PC-3 (cell line): ENCODE results near the gene CBFA2T3. TPM values are rescaled to one million over a fixed set of nuclear protein-coding genes. Genes with fewer than 3 reads are reported as not detected.
A peak's percentile ranks its signal among the peaks of the same experiment; 100 is the strongest.

Source experiments
- ATAC-seq: fragments of 200-7000 bp; cut with Tn5 transposase; 2 replicates; pipeline ENCODE4 v1.9.1; 2020; ENCODE audit warnings: mild to moderate bottlenecking, moderate library complexity
- Bru-seq: library from RNA; stranded (reverse); fragments of 400-500 nt; gene quantifications from one replicate; lab custom pipeline; 2021; lab: Mats Ljungman, UMichigan
- BruChase-seq, 2 experiments: library from RNA; stranded (reverse); fragments of 400-500 nt; gene quantifications; one replicate each; lab custom pipeline; 2021; lab: Mats Ljungman, UMichigan
- BruUV-seq: library from RNA; stranded (reverse); fragments of 400-500 nt; replicated peaks from 2 replicates; lab custom pipeline; 2021; lab: Mats Ljungman, UMichigan
- CTCF ChIA-PET: fragments of 300-600 bp; sonication (Branson Sonifier 250); formaldehyde crosslinking; loops from one replicate; lab custom pipeline; 2022; ENCODE audit warnings: antibody characterized with exemption; lab: Charles Lee
- POLR2A ChIA-PET: fragments of 300-600 bp; sonication (Branson Sonifier 250); formaldehyde crosslinking; loops from one replicate; lab custom pipeline; 2022; ENCODE audit warnings: antibody characterized with exemption; ENCODE audit not compliant: unreplicated experiment; lab: Charles Lee
- DNase-seq: peaks from one replicate; pipeline ENCODE4 v3.0.0-alpha.2; 2015
- H2AFZ ChIP-seq: fragments of 300-600 bp; sonication (generic); 2 replicates; pipeline ENCODE4 v1.6.0; 2016; ENCODE audit warnings: antibody characterized with exemption, low read length
- H3F3A ChIP-seq: fragments of 300-600 bp; sonication (generic); one replicate; pipeline ENCODE4 v1.6.0; 2017; ENCODE audit warnings: antibody characterized with exemption, low read length, control low read depth, mild to moderate bottlenecking; ENCODE audit not compliant: unreplicated experiment
- H3K27ac ChIP-seq: fragments of 300-600 bp; sonication (generic); 2 replicates; pipeline ENCODE4 v1.5.1; 2016; ENCODE audit warnings: mild to moderate bottlenecking, low read length
- H3K27me3 ChIP-seq: fragments of 300-600 bp; sonication (generic); 2 replicates; pipeline ENCODE4 v1.6.1; 2016; ENCODE audit warnings: low read length, mixed read lengths
- H3K36me3 ChIP-seq: fragments of 300-600 bp; sonication (generic); 2 replicates; pipeline ENCODE4 v1.6.1; 2016; ENCODE audit warnings: low read depth, mixed run types, low read length, mixed read lengths
- H3K4me1 ChIP-seq: fragments of 300-600 bp; sonication (generic); 2 replicates; pipeline ENCODE4 v1.5.1; 2016; ENCODE audit warnings: low read length; ENCODE audit not compliant: insufficient read depth
- H3K4me2 ChIP-seq: fragments of 300-600 bp; sonication (generic); 2 replicates; pipeline ENCODE4 v1.6.0; 2016; ENCODE audit warnings: low read length
- H3K4me3 ChIP-seq: fragments of 300-600 bp; sonication (generic); 2 replicates; pipeline ENCODE4 v1.5.1; 2016; ENCODE audit warnings: mild to moderate bottlenecking, low read length, mixed read lengths
- H3K79me2 ChIP-seq: fragments of 300-600 bp; sonication (generic); 2 replicates; pipeline ENCODE4 v1.6.1; 2017; ENCODE audit warnings: low read length, mixed read lengths
- H3K9ac ChIP-seq: fragments of 300-600 bp; sonication (generic); 2 replicates; pipeline ENCODE4 v1.6.0; 2016; ENCODE audit warnings: mild to moderate bottlenecking, low read length
- H3K9me2 ChIP-seq: fragments of 300-600 bp; sonication (generic); replicated peaks from 2 replicates; pipeline ENCODE4 v1.6.1; 2016; ENCODE audit warnings: mixed run types, low read length, mixed read lengths
- H3K9me3 ChIP-seq: fragments of 300-600 bp; sonication (generic); 2 replicates; pipeline ENCODE4 v1.6.1; 2016; ENCODE audit warnings: low read length, mixed read lengths
- H4K20me1 ChIP-seq: fragments of 300-600 bp; sonication (generic); 2 replicates; pipeline ENCODE4 v1.6.1; 2016; ENCODE audit warnings: low read length, mixed read lengths
- CTCF ChIP-seq: fragments of 300-600 bp; sonication (generic); conservative IDR thresholded peaks from 2 replicates; pipeline ENCODE4 v1.5.1; 2017; ENCODE audit warnings: antibody characterized with exemption, low read depth, mild to moderate bottlenecking, low read length
- EZH2 ChIP-seq: fragments of 300-600 bp; sonication (generic); IDR thresholded peaks from one replicate; pipeline ENCODE4 v1.6.1; 2017; ENCODE audit warnings: antibody characterized with exemption, mild to moderate bottlenecking, low read length; ENCODE audit not compliant: unreplicated experiment
- EZH2phosphoT487 ChIP-seq: fragments of 300-600 bp; sonication (generic); IDR thresholded peaks from 2 replicates; pipeline ENCODE4 v1.6.1; 2018; ENCODE audit warnings: mild to moderate bottlenecking, antibody characterized with exemption, low read length, borderline replicate concordance
- intact Hi-C: fragments of 100-400 bp; cut with micrococcal nuclease; formaldehyde crosslinking; loops from 2 replicates; pipeline ENCODE4 v1.9.0; 2023
- long read RNA-seq: library from polyadenylated mRNA; unstranded; transcript quantifications from one replicate; pipeline ENCODE4 v2.0.0, GENCODE V29; 2021; ENCODE audit not compliant: unreplicated experiment
- total RNA-seq: library from RNA; depleted of rRNA; stranded (reverse); fragments of >200 nt; gene quantifications from 2 replicates; pipeline ENCODE4 v1.2.3, GENCODE V29; 2014; rRNA removed

Gene CBFA2T3
- not detected in 2 replicates for total RNA-seq
- Bru-seq, nascent RNA = percentile 8 among the genes with signal in this experiment
- BruChase-seq, experiment 1, labeled RNA remaining after a 6-hour chase = percentile 7 among the genes with signal in this experiment
- BruChase-seq, experiment 2, labeled RNA remaining after a 2-hour chase = percentile 7 among the genes with signal in this experiment
- long read RNA-seq = 0 reads

DNA sequence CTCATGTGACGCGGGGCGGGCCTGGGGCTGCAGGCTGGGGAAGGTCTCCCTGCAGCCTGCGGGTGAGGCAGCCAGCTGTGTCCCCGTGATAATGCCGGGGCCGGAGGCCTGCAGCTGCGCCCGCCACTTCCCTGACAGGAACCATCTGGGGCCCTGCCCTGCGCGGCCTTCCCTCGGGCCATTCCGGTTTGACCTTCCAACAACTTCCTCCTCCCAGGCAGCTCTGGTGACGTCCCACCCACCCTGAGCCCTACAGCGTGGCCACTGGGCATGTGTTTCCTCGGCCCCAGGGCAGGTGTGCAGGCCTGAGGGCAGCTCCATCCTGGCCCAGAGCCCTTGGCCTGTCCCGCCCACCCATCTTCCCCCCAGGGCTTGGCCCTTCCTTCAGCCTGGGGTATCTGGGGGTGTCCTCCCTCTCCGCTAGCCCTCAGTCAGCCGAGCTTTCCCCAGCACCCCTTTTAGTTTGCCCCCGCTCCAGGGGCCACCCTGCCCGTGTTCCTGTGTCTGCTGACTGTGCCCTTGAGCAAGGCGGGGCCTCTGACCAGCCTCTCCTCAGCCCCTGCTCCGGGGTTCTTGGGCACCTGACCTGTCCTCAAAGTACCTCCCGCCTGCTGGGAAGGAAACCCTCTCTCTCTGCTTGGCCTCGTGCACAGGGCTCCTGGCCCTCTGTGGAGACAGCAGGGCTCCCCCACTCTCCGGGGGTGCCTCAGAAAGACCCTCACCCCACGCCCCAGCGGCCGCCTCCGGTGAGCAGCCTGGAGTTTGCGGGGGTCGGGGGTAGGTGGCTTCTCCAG is at the start of gene CBFA2T3:
TSS of gene CBFA2T3 (minus strand) at position 190 of the 794 bp plus-strand sequence. CDS start 400 bp downstream, outside the sequence.
- TF ChIP-seq EZH2 (no peak), CTCF (no peak), EZH2phosphoT487 (no peak)
- no peaks in the 10 kb centered on the region for H3K4me1 ChIP-seq
- no peak within 1 kb of the TSS for H2AFZ ChIP-seq
- H3K9ac ChIP-seq = no peak within 1 kb of the TSS
- intact Hi-C loops = no loop called here
- POLR2A ChIA-PET = no interaction called here
- CTCF ChIA-PET = no interaction called here
- H3K9me3 ChIP-seq = no peaks in the 10 kb centered on the region
- no peak within 1 kb of the TSS for H3K4me3 ChIP-seq
- H4K20me1 ChIP-seq = no peaks in the 10 kb centered on the region
- BruUV-seq = no TSS peak
- DNase-seq (no peak), ATAC-seq (no peak)
- no peaks in the 10 kb centered on the region for H3K27me3 ChIP-seq
- no peak within 1 kb of the TSS for H3K4me2 ChIP-seq
- no peak within 1 kb of the TSS for H3K27ac ChIP-seq
- H3F3A ChIP-seq = no peaks in the 10 kb centered on the region
- no peaks in the 10 kb centered on the region for H3K36me3 ChIP-seq
- no peaks in the 10 kb centered on the region for H3K9me2 ChIP-seq
- H3K79me2 ChIP-seq = no peaks in the 10 kb centered on the region

DNA sequence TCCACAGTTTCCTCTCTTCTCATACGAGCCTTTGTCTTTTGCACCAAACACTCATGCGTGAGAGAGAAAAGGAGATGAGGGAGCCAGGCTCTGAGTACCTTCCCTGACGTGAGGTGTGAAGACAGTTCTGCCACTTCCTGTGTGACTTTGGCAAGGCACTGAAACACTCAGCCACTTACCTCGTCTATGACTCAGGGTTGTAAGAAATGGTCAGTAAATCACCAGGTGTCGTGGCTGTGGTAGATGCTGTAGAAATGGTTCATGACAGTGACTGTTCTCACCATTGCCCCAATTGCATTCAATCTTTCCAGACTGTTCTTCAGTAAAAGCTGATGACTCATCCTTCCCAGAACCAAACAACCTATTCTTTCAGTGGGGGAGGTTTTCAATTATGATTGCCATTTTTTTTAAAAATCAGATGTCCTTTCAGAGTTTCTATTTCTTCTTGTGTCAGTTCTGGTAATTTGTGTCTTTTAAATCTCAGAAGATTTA is 49.2 kb upstream of the CBFA2T3 start:
- DNase-seq (peak; percentile 61), ATAC-seq (peak; percentile 71)
- ChIA-PET CTCF (no interaction called here), POLR2A (no interaction called here)
- Histone ChIP-seq H3K27me3 (peaks cover 47% of the 10 kb centered on the region), H3K36me3 (no peaks in the 10 kb centered on the region), H3K79me2 (no peaks in the 10 kb centered on the region), H3K9me2 (no peaks in the 10 kb centered on the region), H4K20me1 (no peaks in the 10 kb centered on the region), H3K9ac (no peak overlapping the region), H3K4me1 (peaks cover 5% of the 10 kb centered on the region; the same call in 1 of the 2 replicates), H3K4me3 (no peak overlapping the region), H3K9me3 (no peaks in the 10 kb centered on the region), H2AFZ (no peak overlapping the region), H3F3A (no peaks in the 10 kb centered on the region), H3K27ac (no peak overlapping the region), H3K4me2 (no peak overlapping the region)
- TF ChIP-seq CTCF (no peak), EZH2 (no peak), EZH2phosphoT487 (no peak)
- intact Hi-C loops = no loop called here
- BruUV-seq = no TSS peak
